ENCODE data around the gene COG6. TPM values are rescaled to one million over a fixed set of nuclear protein-coding genes. Genes with fewer than 3 reads are reported as not detected.

The COG6 gene
- polyA plus RNA-seq (ENCODE audit: insufficient read length), result 16.4 TPM

DNA sequence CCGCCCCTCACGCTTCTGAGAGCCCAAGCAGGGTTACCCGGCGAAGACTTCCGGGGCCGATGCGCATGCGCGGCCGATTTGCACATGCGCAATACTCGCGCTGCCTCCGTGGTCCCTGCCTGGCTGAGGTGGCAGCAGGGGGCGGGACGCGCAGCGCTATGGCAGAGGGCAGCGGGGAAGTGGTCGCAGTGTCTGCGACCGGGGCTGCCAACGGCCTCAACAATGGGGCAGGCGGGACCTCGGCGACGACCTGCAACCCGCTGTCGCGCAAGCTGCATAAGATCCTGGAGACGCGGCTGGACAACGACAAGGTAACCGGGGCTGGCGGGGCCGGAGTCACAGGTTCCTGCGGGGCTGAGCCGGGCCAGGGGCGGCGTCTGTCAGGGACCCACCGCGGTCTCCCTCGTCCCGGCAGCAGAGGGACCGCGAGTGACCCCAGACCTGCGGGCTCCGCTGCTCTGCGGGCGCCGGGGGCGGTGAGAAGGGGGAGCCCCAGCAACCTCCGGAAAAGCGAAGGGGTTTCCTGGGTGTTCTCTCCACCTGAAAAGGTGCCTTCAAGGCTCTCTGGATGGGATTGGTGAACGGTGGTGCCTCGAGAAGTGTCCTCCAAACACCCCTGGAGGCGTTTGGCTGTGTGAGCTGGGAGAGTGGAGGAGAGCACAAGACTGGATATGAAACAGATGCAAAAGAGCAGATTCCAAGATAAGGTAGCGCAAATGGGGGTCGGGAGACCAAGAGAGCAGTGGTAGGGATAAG lies at the start of gene COG6:
COG6 (plus strand) TSS at position 94 of the 756 bp plus-strand sequence; CDS start at position 159, 65 bp downstream.
- peak; percentile 57 for DNase-seq (ENCODE audit: low read depth)

DNA sequence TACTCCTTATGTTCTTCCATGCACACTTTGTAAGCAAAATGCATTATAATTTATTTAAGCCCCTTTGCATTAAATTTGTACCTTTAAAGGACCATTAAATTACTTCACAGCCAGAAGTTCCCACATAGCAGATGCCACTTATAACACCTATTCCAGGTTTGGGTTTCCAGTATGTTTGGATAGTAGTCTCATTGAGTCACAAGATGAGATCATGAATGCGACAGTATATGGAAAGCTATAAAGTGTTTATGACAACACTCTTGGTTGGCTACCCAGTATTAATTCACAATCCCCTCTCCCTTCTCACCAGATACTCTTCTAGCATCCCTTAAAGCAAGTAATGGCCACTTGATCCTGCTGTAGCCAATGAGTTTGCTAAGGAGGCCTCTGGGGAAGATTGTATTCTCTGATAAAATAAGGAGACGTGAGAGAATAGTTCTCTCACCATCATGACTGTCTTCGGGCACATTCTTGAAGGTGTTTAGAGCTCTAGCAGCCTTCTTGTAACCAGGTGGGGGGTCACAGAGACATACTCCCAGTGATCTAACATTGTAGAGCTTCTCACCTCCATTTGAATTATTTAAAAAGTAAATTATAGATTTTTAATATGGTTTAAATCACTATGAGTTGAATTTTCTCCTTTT lies 49.7 kb upstream of the COG6 start:
- DNase-seq (ENCODE audit: low read depth), result no peak

- no peak for DNase-seq (ENCODE audit: low read depth)
These were observed 47.6 kb upstream of the COG6 start for GRCh38 chr13:39607876-39608275.

DNA sequence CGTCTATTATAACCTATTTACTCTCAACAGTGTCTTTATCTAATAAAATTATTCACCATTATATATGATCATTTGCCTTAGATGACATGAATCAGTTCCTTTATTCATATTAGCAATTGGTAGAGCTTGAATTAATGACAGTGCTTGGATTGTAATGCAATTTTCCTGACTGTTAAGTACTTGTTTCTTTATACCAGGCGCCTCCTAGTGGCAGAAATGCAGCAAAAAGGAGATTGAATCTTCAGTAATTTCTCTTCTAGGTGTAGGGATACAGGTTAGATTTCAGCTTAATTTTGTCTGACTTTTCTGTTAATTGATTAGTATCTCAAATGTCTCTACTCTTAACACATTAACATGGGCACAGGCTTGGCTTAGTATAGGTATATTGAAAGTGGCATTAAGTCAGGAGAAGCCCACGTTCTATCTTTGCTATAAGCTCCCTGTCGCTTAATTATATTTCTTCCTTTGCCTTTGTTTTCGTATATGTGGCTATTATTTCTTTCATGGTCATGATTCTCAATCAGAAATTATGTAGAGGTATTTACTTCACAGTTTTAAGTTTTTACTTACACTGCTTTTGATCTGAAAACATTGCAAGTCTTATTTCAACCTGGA lies 43.3 kb upstream of the COG6 start:
- DNase-seq (ENCODE audit: low read depth), result no peak

GRCh38 chr13:39616087-39616694 lies 39.3 kb upstream of the COG6 start:
- no peak for DNase-seq (ENCODE audit: low read depth)

- no peak for DNase-seq (ENCODE audit: low read depth)
These were observed 36.9 kb upstream of the COG6 start for GRCh38 chr13:39618561-39618960.

GRCh38 chr13:39623466-39623865 lies 32.0 kb upstream of the COG6 start:
- DNase-seq (ENCODE audit: low read depth), result no peak

GRCh38 chr13:39631307-39631706 lies 24.2 kb upstream of the COG6 start:
- DNase-seq (ENCODE audit: low read depth), result no peak

DNA sequence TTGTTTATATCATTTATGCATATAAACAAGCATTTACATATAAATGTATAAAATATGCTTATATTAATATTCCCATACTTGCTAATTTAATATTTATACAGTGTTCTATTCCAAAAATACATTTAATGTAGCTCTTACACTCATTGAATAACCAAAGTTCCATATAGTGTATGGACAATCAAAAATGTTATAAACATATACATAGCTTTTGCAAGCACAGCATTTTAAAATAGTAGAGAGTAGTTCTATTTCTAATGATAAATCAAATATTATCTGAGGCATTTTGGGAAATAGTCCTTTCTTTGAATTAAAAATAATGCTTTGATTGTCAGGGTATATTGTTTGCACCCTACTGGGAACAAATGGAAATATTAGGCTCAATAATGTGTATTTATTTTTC lies 22.5 kb upstream of the COG6 start:
- DNase-seq (ENCODE audit: low read depth), result no peak

GRCh38 chr13:39635564-39635963 lies 19.9 kb upstream of the COG6 start:
- DNase-seq (ENCODE audit: low read depth), result no peak

DNA sequence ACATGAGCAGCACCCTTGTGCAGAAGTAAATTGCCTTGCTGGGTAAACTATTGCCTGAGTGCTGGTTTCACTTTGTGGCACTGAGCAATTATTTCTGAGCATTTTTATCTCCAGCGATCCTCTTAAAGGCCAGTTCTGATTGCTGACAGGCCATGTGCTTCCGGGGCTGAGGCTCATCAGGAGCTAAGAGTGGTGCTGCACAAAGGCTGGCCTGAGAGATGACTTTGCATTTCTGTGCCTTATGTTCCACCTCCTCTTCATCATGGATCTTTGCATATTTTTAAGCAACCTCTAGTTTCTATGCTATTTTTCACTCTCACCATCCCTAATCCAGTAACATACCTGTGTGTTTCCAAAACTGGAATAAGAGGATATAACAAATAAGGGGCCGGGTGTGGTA lies 17.6 kb upstream of the COG6 start:
- no peak for DNase-seq (ENCODE audit: low read depth)

DNA sequence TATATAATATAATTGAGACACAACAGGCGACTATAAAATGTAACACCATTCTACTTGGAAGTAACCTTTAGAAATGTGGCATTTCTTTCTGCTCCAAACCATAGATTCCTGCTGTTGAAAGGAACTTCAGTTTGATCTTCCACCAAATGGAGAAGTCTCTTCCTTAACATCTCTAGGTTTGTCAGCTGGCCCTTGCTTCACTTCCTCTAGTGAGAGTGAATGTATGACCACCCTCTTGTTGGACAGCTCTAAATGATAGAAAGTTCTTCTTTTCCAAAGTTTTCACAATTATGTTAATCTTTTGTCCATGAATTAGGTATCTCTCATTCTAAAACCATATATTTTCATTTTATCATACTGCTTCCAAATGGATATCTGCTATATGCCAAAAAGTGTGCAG lies 13.8 kb upstream of the COG6 start:
- no peak for DNase-seq (ENCODE audit: low read depth)

- no peak for DNase-seq (ENCODE audit: low read depth)
These were observed 9.3 kb upstream of the COG6 start for GRCh38 chr13:39646122-39646521.

DNA sequence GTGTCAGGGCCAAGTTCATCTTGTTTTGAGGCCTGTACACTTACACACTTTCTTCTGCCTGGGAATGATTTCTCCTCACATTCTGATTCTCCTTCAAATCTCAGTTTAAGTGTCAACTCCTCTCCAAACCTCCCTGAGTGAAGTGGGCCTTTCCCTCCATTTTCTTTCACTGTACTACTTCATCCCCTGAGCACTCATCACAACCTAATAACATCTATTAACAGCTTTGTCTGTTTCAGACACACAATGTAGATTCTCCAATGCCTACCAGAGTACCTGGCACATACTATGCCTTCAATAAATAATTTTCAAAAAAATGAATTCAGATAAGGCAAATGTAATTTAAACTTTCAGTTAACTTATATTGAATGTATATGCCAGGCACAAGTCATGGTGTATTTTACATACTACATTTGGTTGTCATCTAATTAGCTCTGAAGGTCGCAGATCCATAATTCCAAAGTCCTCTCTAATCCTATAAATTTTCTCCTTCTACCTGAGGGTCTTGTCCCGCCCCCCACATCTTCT lies 357 bp upstream of the COG6 start:
- no peak for DNase-seq (ENCODE audit: low read depth)

GRCh38 chr13:39656325-39656677 lies 839 bp downstream of the COG6 start:
- no peak for DNase-seq (ENCODE audit: low read depth)

GRCh38 chr13:39663508-39663907 lies 8.0 kb downstream of the COG6 start:
- no peak for DNase-seq (ENCODE audit: low read depth)

DNA sequence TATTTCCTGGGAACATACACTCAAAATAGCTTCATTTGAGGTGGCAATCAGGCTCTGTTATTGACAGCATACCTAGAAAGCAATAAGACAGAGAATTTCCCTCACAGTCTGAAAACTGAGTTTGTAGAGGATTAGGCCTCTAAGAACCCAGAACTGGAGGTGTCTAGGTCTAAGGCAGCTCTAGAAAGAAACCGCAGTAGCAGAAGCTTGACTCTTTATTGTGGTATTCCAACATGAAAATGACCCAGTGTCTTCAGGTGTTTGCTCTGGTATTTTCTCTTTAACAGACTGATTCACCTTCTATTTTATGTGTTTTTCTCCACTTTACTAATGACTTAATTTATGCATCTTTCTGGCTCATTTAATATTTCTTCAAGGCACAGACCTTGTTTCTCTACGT lies 8.5 kb downstream of the COG6 start:
- no peak for DNase-seq (ENCODE audit: low read depth)

DNA sequence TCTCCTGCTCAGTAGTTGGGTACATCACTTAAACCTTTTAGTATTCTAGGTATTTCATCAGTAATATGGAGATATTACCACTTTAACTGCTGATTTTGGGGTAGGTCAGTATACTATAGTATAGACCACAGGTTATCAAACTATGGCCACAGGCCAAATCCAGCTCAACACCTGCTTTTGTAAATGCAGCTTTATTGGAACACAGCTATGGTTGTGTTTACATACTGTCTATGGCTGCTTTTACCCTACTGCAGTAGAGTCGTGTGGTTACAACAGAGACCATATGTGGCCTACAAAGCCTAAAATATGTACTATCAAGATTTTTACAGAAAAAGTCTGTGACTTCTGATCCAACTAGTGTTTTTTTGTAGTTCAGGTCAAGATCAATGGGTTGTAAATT lies 10.3 kb downstream of the COG6 start:
- no peak for DNase-seq (ENCODE audit: low read depth)

DNA sequence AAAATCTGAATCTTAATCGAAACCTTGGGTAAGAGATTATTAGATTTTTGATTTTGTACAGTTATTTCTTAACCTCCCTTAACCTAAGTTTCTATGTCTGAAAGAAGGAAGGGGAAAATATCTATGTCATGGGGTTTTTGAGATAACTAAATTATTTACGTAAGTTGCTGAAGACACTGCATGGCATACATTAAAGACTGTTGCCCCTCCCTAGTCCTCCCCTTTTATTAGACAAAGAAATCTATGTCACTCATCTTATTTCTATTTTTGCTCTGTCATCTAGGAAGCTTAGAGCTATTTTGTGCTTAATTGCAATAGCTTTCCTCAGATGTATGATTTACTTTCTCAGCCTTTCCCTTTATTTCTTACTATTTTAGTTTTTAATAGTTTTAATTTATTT lies 15.0 kb downstream of the COG6 start:
- no peak for DNase-seq (ENCODE audit: low read depth)

- no peak for DNase-seq (ENCODE audit: low read depth)
These were observed 17.1 kb downstream of the COG6 start for GRCh38 chr13:39672378-39673132.

DNA sequence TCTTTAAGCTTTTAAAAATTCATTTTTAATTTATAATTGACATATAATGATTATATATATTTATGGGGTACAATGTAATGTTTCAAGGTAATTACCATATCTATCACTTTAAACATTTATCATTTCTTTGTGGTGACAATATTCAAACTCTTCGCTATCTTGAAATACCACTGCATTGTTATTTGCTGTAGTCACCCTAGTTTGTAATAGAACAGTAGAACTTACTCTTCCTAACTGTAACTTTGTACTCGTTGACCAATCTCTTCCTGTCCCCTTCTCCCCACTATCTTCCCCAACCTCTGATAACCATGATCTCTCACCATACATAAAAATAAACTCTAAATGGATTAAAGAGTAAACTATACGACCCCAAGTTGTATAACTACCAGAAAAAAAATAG lies 20.4 kb downstream of the COG6 start:
- DNase-seq (ENCODE audit: low read depth), result no peak
